ENCODE data around the gene C1QTNF12.

The C1QTNF12 gene

GRCh38 chr1:1262071-1262470 is 15.5 kb upstream of the C1QTNF12 start:
- Histone ChIP-seq H3K9ac (ENCODE audit: low read length) (no peak overlapping the region), H3K27me3 (ENCODE audit: control insufficient read depth, insufficient read depth, low read length) (no peaks in the 10 kb centered on the region), H3K4me1 (ENCODE audit: control insufficient read depth, insufficient read depth, low read length) (no peaks in the 10 kb centered on the region), H3K36me3 (ENCODE audit: control insufficient read depth, insufficient read depth, low read length) (peaks cover 32% of the 10 kb centered on the region), H3K27ac (ENCODE audit: low read depth, low read length) (no peak overlapping the region), H3K4me3 (ENCODE audit: low read length) (no peak overlapping the region)

GRCh38 chr1:1260843-1261560 is 14.5 kb upstream of the C1QTNF12 start:
- H3K27me3 ChIP-seq (ENCODE audit: control insufficient read depth, insufficient read depth, low read length): no peaks in the 10 kb centered on the region
- H3K4me1 ChIP-seq (ENCODE audit: control insufficient read depth, insufficient read depth, low read length): no peaks in the 10 kb centered on the region
- no peak overlapping the region for H3K27ac ChIP-seq (ENCODE audit: low read depth, low read length)
- H3K36me3 ChIP-seq (ENCODE audit: control insufficient read depth, insufficient read depth, low read length): peaks cover 36% of the 10 kb centered on the region
- no peak overlapping the region for H3K4me3 ChIP-seq (ENCODE audit: low read length)
- H3K9ac ChIP-seq (ENCODE audit: low read length): no peak overlapping the region

- Histone ChIP-seq H3K4me3 (ENCODE audit: low read length) (no peak overlapping the region), H3K36me3 (ENCODE audit: control insufficient read depth, insufficient read depth, low read length) (peaks cover 41% of the 10 kb centered on the region), H3K27ac (ENCODE audit: low read depth, low read length) (no peak overlapping the region), H3K9ac (ENCODE audit: low read length) (no peak overlapping the region), H3K27me3 (ENCODE audit: control insufficient read depth, insufficient read depth, low read length) (no peaks in the 10 kb centered on the region), H3K4me1 (ENCODE audit: control insufficient read depth, insufficient read depth, low read length) (no peaks in the 10 kb centered on the region)
These were observed 13.6 kb upstream of the C1QTNF12 start for GRCh38 chr1:1259951-1260600.

- H3K36me3 ChIP-seq (ENCODE audit: control insufficient read depth, insufficient read depth, low read length): peaks cover 46% of the 10 kb centered on the region
- no peaks in the 10 kb centered on the region for H3K4me1 ChIP-seq (ENCODE audit: control insufficient read depth, insufficient read depth, low read length)
- H3K9ac ChIP-seq (ENCODE audit: low read length): no peak overlapping the region
- no peak overlapping the region for H3K4me3 ChIP-seq (ENCODE audit: low read length)
- no peak overlapping the region for H3K27ac ChIP-seq (ENCODE audit: low read depth, low read length)
- no peaks in the 10 kb centered on the region for H3K27me3 ChIP-seq (ENCODE audit: control insufficient read depth, insufficient read depth, low read length)
These were observed 13.0 kb upstream of the C1QTNF12 start for GRCh38 chr1:1259540-1259939.

- Histone ChIP-seq H3K9ac (ENCODE audit: low read length) (no peak overlapping the region), H3K4me3 (ENCODE audit: low read length) (no peak overlapping the region), H3K36me3 (ENCODE audit: control insufficient read depth, insufficient read depth, low read length) (peaks cover 44% of the 10 kb centered on the region), H3K27me3 (ENCODE audit: control insufficient read depth, insufficient read depth, low read length) (no peaks in the 10 kb centered on the region), H3K27ac (ENCODE audit: low read depth, low read length) (no peak overlapping the region), H3K4me1 (ENCODE audit: control insufficient read depth, insufficient read depth, low read length) (no peaks in the 10 kb centered on the region)
These were observed 12.6 kb upstream of the C1QTNF12 start for GRCh38 chr1:1259119-1259488.

GRCh38 chr1:1256956-1257871 is 10.7 kb upstream of the C1QTNF12 start:
- H3K27me3 ChIP-seq (ENCODE audit: control insufficient read depth, insufficient read depth, low read length): no peaks in the 10 kb centered on the region
- H3K27ac ChIP-seq (ENCODE audit: low read depth, low read length): no peak overlapping the region
- H3K36me3 ChIP-seq (ENCODE audit: control insufficient read depth, insufficient read depth, low read length): peaks cover 41% of the 10 kb centered on the region

GRCh38 chr1:1255611-1256010 is 9.1 kb upstream of the C1QTNF12 start:
- peaks cover 32% of the 10 kb centered on the region for H3K36me3 ChIP-seq (ENCODE audit: control insufficient read depth, insufficient read depth, low read length)
- H3K27me3 ChIP-seq (ENCODE audit: control insufficient read depth, insufficient read depth, low read length): no peaks in the 10 kb centered on the region
- no peak overlapping the region for H3K27ac ChIP-seq (ENCODE audit: low read depth, low read length)
- no peaks in the 10 kb centered on the region for H3K4me1 ChIP-seq (ENCODE audit: control insufficient read depth, insufficient read depth, low read length)
- H3K9ac ChIP-seq (ENCODE audit: low read length): no peak overlapping the region
- no peak overlapping the region for H3K4me3 ChIP-seq (ENCODE audit: low read length)

More at GRCh38 chr1:1256956-1257871, 10.7 kb upstream of the C1QTNF12 start:
- no peak overlapping the region for H3K4me3 ChIP-seq (ENCODE audit: low read length)
- H3K9ac ChIP-seq (ENCODE audit: low read length): no peak overlapping the region
- H3K4me1 ChIP-seq (ENCODE audit: control insufficient read depth, insufficient read depth, low read length): no peaks in the 10 kb centered on the region

GRCh38 chr1:1255078-1255477 is 8.6 kb upstream of the C1QTNF12 start:
- no peak overlapping the region for H3K4me3 ChIP-seq (ENCODE audit: low read length)
- no peaks in the 10 kb centered on the region for H3K27me3 ChIP-seq (ENCODE audit: control insufficient read depth, insufficient read depth, low read length)
- no peaks in the 10 kb centered on the region for H3K4me1 ChIP-seq (ENCODE audit: control insufficient read depth, insufficient read depth, low read length)
- H3K36me3 ChIP-seq (ENCODE audit: control insufficient read depth, insufficient read depth, low read length): peaks cover 29% of the 10 kb centered on the region
- no peak overlapping the region for H3K27ac ChIP-seq (ENCODE audit: low read depth, low read length)
- H3K9ac ChIP-seq (ENCODE audit: low read length): no peak overlapping the region

- no peak overlapping the region for H3K27ac ChIP-seq (ENCODE audit: low read depth, low read length)
- peaks cover 25% of the 10 kb centered on the region for H3K36me3 ChIP-seq (ENCODE audit: control insufficient read depth, insufficient read depth, low read length)
- no peak overlapping the region for H3K9ac ChIP-seq (ENCODE audit: low read length)
- no peaks in the 10 kb centered on the region for H3K4me1 ChIP-seq (ENCODE audit: control insufficient read depth, insufficient read depth, low read length)
- no peak overlapping the region for H3K4me3 ChIP-seq (ENCODE audit: low read length)
- no peaks in the 10 kb centered on the region for H3K27me3 ChIP-seq (ENCODE audit: control insufficient read depth, insufficient read depth, low read length)
These were observed 8.1 kb upstream of the C1QTNF12 start for GRCh38 chr1:1254667-1254998.

GRCh38 chr1:1253972-1254666 is 7.6 kb upstream of the C1QTNF12 start:
- H3K27me3 ChIP-seq (ENCODE audit: control insufficient read depth, insufficient read depth, low read length): no peaks in the 10 kb centered on the region
- H3K4me3 ChIP-seq (ENCODE audit: low read length): no peak overlapping the region
- no peak overlapping the region for H3K9ac ChIP-seq (ENCODE audit: low read length)
- H3K36me3 ChIP-seq (ENCODE audit: control insufficient read depth, insufficient read depth, low read length): peaks cover 22% of the 10 kb centered on the region
- no peaks in the 10 kb centered on the region for H3K4me1 ChIP-seq (ENCODE audit: control insufficient read depth, insufficient read depth, low read length)
- H3K27ac ChIP-seq (ENCODE audit: low read depth, low read length): no peak overlapping the region

- Histone ChIP-seq H3K4me3 (ENCODE audit: low read length) (no peak overlapping the region), H3K27ac (ENCODE audit: low read depth, low read length) (no peak overlapping the region), H3K9ac (ENCODE audit: low read length) (no peak overlapping the region), H3K27me3 (ENCODE audit: control insufficient read depth, insufficient read depth, low read length) (no peaks in the 10 kb centered on the region), H3K36me3 (ENCODE audit: control insufficient read depth, insufficient read depth, low read length) (peaks cover 19% of the 10 kb centered on the region), H3K4me1 (ENCODE audit: control insufficient read depth, insufficient read depth, low read length) (no peaks in the 10 kb centered on the region)
These were observed 6.8 kb upstream of the C1QTNF12 start for GRCh38 chr1:1253314-1253713.

GRCh38 chr1:1250786-1251284 is 4.3 kb upstream of the C1QTNF12 start:
- no peak overlapping the region for H3K4me3 ChIP-seq (ENCODE audit: low read length)
- H3K9ac ChIP-seq (ENCODE audit: low read length): no peak overlapping the region
- H3K36me3 ChIP-seq (ENCODE audit: control insufficient read depth, insufficient read depth, low read length): peaks cover 15% of the 10 kb centered on the region
- no peaks in the 10 kb centered on the region for H3K4me1 ChIP-seq (ENCODE audit: control insufficient read depth, insufficient read depth, low read length)
- H3K27me3 ChIP-seq (ENCODE audit: control insufficient read depth, insufficient read depth, low read length): peaks cover 10% of the 10 kb centered on the region
- H3K27ac ChIP-seq (ENCODE audit: low read depth, low read length): no peak overlapping the region

Measured in rectal smooth muscle tissue (tissue), 1 donor.